Measurements from ENCODE around the gene ARMC2.
A peak's percentile ranks its signal among the peaks of the same experiment; 100 is the strongest.
"Not testable (repeated sequence)": the region's sequence is repeated elsewhere in the genome, so short reads cannot be mapped to it uniquely, and the experiment has no call there.

ARMC2 gene

GRCh38 chr6:108810057-108810643, 38.1 kb upstream of the ARMC2 start:
- no peak for DNase-seq (ENCODE audit: low read depth in 2 of 2)
- TF ChIP-seq, protein P1, sequence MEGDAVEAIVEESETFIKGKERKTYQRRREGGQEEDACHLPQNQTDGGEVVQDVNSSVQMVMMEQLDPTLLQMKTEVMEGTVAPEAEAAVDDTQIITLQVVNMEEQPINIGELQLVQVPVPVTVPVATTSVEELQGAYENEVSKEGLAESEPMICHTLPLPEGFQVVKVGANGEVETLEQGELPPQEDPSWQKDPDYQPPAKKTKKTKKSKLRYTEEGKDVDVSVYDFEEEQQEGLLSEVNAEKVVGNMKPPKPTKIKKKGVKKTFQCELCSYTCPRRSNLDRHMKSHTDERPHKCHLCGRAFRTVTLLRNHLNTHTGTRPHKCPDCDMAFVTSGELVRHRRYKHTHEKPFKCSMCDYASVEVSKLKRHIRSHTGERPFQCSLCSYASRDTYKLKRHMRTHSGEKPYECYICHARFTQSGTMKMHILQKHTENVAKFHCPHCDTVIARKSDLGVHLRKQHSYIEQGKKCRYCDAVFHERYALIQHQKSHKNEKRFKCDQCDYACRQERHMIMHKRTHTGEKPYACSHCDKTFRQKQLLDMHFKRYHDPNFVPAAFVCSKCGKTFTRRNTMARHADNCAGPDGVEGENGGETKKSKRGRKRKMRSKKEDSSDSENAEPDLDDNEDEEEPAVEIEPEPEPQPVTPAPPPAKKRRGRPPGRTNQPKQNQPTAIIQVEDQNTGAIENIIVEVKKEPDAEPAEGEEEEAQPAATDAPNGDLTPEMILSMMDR (IDR thresholded peaks at IDR 0.05; ENCODE audit: low read depth, low read length): no peak
- H3K4me3 ChIP-seq (replicated peaks in 1 of 2; ENCODE audit: low read depth in 2 of 2, low read length in 2 of 2): no peak overlapping the region

DNA sequence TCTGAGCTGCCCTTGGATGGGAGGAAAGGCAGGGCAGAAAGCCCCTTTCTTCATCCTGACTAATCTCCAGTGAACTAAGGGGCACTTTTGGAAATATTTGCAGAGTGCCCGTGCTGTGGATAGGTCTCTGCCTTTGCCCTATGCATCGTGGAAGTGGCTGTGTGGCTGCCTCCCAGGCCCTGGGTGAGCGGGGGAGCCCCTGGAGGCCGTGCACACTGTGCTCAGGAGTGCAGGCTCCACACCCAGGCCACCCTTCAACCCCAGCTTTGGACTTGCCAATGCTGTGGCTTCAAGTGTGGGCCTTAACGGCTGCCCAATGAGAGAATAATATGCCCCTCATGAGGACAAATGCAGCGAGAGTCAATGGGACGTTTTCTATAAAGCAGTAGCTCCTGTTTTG, 36.7 kb upstream of the ARMC2 start:
- no peak overlapping the region for H3K4me3 ChIP-seq (replicated peaks in 1 of 2; ENCODE audit: low read depth in 2 of 2, low read length in 2 of 2)
- no peak for DNase-seq (ENCODE audit: low read depth in 2 of 2)
- TF ChIP-seq, protein P1 (IDR thresholded peaks at IDR 0.05; ENCODE audit: low read depth, low read length): no peak

DNA sequence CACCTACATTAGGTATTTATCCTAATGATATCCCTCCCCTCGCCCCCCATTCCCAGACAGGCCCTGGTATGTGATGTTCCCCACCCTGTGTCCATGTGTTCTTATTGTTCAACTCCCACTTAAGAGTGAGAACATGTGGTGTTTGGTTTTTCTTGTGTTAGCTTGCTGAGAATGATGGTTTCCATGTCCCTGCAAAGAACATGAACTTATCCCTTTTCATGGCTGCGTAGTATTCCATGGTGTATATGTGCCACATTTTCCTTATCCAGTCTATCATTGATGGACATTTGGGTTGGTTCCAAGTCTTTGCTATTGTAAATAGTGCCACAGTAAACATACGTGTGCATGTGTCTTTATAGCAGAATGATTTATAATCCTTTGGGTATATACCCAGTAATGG, 35.0 kb upstream of the ARMC2 start:
- not testable (repeated sequence) for H3K4me3 ChIP-seq (replicated peaks in 1 of 2; ENCODE audit: low read depth in 2 of 2, low read length in 2 of 2); DNase-seq (ENCODE audit: low read depth in 2 of 2)

DNA sequence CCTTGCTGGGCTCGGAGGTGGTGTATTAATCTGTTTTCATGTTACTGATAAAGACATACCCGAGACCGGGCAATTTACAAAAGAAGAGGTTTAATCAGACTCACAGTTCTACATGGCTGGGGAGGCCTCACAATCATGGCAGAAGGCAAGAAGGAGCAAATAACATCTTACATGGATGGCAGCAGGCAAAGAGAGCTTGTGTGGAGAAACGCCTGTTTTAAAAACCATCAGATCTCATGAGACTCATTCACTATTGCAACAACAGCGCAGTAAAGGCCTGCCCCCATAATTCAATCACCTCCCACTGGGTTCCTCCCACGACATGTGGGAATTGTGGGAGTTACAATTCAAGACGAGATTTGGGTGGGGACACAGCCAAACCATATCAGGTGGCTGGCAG, 30.9 kb upstream of the ARMC2 start:
- not testable (repeated sequence) for H3K4me3 ChIP-seq (replicated peaks in 1 of 2; ENCODE audit: low read depth in 2 of 2, low read length in 2 of 2); DNase-seq (ENCODE audit: low read depth in 2 of 2)

DNA sequence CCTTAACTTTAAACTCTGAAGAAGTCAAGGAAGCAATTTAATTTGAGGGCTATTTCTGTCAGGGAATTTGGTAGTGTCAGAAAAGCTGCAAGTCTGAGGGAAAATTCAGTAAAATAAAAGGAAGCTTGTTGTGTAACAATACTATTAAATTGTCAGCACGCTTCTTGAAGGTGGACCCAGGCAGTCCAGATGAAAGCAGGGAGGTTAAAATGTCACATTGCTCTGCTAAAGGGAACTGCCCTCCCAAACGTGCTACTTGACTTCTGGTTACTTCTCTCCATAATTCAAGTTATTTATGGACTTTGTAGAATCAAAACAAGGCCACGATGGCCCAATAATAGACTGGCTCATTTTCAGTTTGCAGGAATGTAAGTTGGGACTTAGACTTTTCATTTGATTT, 28.2 kb upstream of the ARMC2 start:
- DNase-seq (ENCODE audit: low read depth in 2 of 2): no peak
- H3K4me3 ChIP-seq (replicated peaks in 1 of 2; ENCODE audit: low read depth in 2 of 2, low read length in 2 of 2): no peak overlapping the region
- TF ChIP-seq, protein P1 (IDR thresholded peaks at IDR 0.05; ENCODE audit: low read depth, low read length): no peak

DNA sequence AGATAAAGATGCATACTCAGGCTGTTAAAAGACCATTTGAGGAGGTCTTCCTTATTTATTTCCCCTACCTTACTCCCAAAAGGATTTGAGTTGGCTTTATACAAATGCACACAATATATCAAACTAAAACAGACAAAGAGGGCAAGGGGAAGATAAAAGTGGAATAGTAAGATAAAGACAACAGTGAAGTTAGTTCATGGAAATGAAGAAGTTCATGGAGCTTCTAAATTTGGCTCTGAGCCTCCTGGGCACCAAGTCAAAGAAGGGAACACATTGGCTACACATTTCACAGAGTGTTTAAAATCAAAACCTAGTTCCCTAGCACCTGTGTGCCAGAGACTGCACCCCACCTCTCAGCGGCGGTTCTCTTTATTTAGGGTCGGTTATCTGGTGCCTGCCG, 25.8 kb upstream of the ARMC2 start:
- H3K4me3 ChIP-seq (replicated peaks in 1 of 2; ENCODE audit: low read depth in 2 of 2, low read length in 2 of 2): no peak overlapping the region
- DNase-seq (ENCODE audit: low read depth in 2 of 2): no peak
- TF ChIP-seq, protein P1 (IDR thresholded peaks at IDR 0.05; ENCODE audit: low read depth, low read length): no peak

GRCh38 chr6:108825326-108825725, 22.9 kb upstream of the ARMC2 start:
- no peak for DNase-seq (ENCODE audit: low read depth in 2 of 2)
- TF ChIP-seq, protein P1 (IDR thresholded peaks at IDR 0.05; ENCODE audit: low read depth, low read length): no peak
- no peak overlapping the region for H3K4me3 ChIP-seq (replicated peaks in 1 of 2; ENCODE audit: low read depth in 2 of 2, low read length in 2 of 2)

- peak in 1 of 2 donors; percentile 47 for DNase-seq (ENCODE audit: low read depth in 2 of 2)
- TF ChIP-seq, protein P1 (IDR thresholded peaks at IDR 0.05; ENCODE audit: low read depth, low read length): no peak
- no peak overlapping the region for H3K4me3 ChIP-seq (replicated peaks in 1 of 2; ENCODE audit: low read depth in 2 of 2, low read length in 2 of 2)
Observed at GRCh38 chr6:108831104-108831503, 17.1 kb upstream of the ARMC2 start.

Measured in cardiac fibroblast (primary cell).